Gastrocnemius medialis (tissue), 4 donors: ENCODE data around the gene RNF144A. TPM values are rescaled to one million over a fixed set of nuclear protein-coding genes. Genes with fewer than 3 reads are reported as not detected.

Source experiments
- ATAC-seq, 2 donors: fragments of 150-250 bp; one replicate each; pipeline ENCODE4 v1.9.1; 2016
- DNase-seq, 2 donors: peaks; one replicate each; pipeline ENCODE4 v3.0.0-alpha.2; 2019
- H3K27ac ChIP-seq, 4 donors: fragments of 200-600 bp; sonication (generic); 1 replicate in 1 of 4; 2 replicates in 3 of 4; pipeline ENCODE4 v1.5.1; 2016 to 2018; ENCODE audit warnings: mild to moderate bottlenecking in 2 of 4, moderate library complexity in 1 of 4
- H3K27me3 ChIP-seq, 3 donors: fragments of 200-600 bp; sonication (generic) in 2 of 3; 1 replicate in 1 of 3; 2 replicates in 2 of 3; pipeline versions ENCODE4 v1.5.1 to v1.6.0; 2016 to 2019; ENCODE audit warnings: mild to moderate bottlenecking in 1 of 3, moderate library complexity in 1 of 3
- H3K36me3 ChIP-seq, 2 donors: fragments of 200-600 bp; sonication (generic) in 1 of 2; one replicate each; pipeline ENCODE4 v1.5.1; 2017 to 2018
- H3K4me1 ChIP-seq, 2 donors: fragments of 200-600 bp; sonication (generic) in 1 of 2; one replicate each; pipeline ENCODE4 v1.5.1; 2016 to 2017; ENCODE audit warnings: mild to moderate bottlenecking in 2 of 2
- H3K4me3 ChIP-seq, 4 donors: fragments of 200-600 bp; sonication (generic) in 3 of 4; 1 replicate in 1 of 4; 2 replicates in 3 of 4; pipeline ENCODE4 v1.5.1; 2016 to 2019; ENCODE audit warnings: mild to moderate bottlenecking in 2 of 4
- H3K9me3 ChIP-seq, 3 donors: fragments of 200-600 bp; sonication (generic) in 2 of 3; 1 replicate in 1 of 3; 2 replicates in 2 of 3; pipeline ENCODE4 v1.5.1; 2016 to 2019
- CTCF ChIP-seq, 5 experiments: fragments of 450-650 bp in 3 of 5; fragments of 200-600 bp in 2 of 5; sonication (generic) in 2 of 5; IDR thresholded peaks in 4 of 5; conservative IDR thresholded peaks in 1 of 5; 1 replicate in 4 of 5; 2 replicates in 1 of 5; pipeline ENCODE4 v1.5.1; 2016 to 2019; ENCODE audit warnings: antibody characterized with exemption in 5 of 5, mild to moderate bottlenecking in 3 of 5, moderate library complexity in 3 of 5
- POLR2A ChIP-seq, 2 donors: fragments of 450-650 bp; IDR thresholded peaks; one replicate each; pipeline ENCODE4 v1.6.1; 2017; ENCODE audit warnings: antibody characterized with exemption in 2 of 2, mild to moderate bottlenecking in 2 of 2, moderate library complexity in 2 of 2
- in situ Hi-C, 4 donors: fragments of 200-750 bp; cut with MboI; loops; one replicate each; pipeline versions ENCODE4 v1.15.0 to v1.8.0; 2017; ENCODE audit warnings: low sequenced_read_pairs in 4 of 4
- intact Hi-C: fragments of 100-400 bp; cut with DNase I; formaldehyde crosslinking; loops from one replicate; pipeline ENCODE4 v1.15.1; 2023; ENCODE audit warnings: low total_unique reads
- total RNA-seq, 4 donors: library from RNA; depleted of rRNA; stranded (reverse); fragments of >200 nt; gene quantifications; one replicate each; pipeline versions ENCODE4 v1.1.0 to v1.2.3, GENCODE V29; 2016

The RNF144A gene
- total RNA-seq, 4 donors from 2014 or later = 4.9 to 16.2 (median 10.2) TPM

DNA sequence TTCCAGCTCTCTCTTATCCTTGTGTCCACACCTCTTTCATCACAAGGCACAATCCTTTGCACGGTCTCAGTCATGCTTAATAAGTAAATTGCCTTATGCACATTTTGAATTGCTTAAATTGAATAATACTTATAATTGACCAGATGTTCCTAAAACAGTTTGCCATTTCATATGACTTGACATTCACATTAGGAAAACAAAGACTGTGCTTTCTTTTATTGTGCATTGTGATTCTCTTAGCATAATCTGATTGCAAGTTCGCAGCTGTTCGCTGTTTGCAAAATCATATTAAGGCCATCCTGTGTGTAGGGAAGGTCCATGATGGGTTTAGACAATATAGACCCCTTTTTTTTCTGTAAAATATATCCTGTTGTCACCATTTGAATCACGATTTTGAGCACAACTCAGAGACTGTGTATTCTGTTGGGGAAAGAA lies 75.6 kb downstream of the RNF144A start:
- peak in 1 of 2 donors; percentile 14 for ATAC-seq
- H3K4me3 ChIP-seq = no peak overlapping the region
- DNase-seq = no peak
- intact Hi-C loops (loop anchor here (5.0 kb wide), 1 partner anchor 66 kb away; no protein-coding TSS in a partner anchor), in situ Hi-C loops (no loop called here)
- H3K9me3 ChIP-seq = no peaks in the 10 kb centered on the region
- H3K4me1 ChIP-seq = peaks cover 24 to 33% of the 10 kb centered on the region in 2 donors
- peak overlapping the region; percentile 59 to 73 (median 70) for H3K27ac ChIP-seq
- no peaks in the 10 kb centered on the region for H3K27me3 ChIP-seq
- no peak for TF ChIP-seq POLR2A (IDR thresholded peaks at IDR 0.05)
- no peak for TF ChIP-seq CTCF (IDR thresholded peaks at IDR 0.05 in 4 of 5, conservative IDR thresholded peaks at IDR 0.05 in 1 of 5)
- H3K36me3 ChIP-seq = no peaks in the 10 kb centered on the region

GRCh38 chr2:6993229-6993640 lies 76.0 kb downstream of the RNF144A start:
- Histone ChIP-seq H3K27me3 (no peaks in the 10 kb centered on the region), H3K9me3 (no peaks in the 10 kb centered on the region), H3K36me3 (no peaks in the 10 kb centered on the region), H3K4me1 (peaks cover 24 to 32% of the 10 kb centered on the region in 2 donors), H3K4me3 (no peak overlapping the region), H3K27ac (peak overlapping the region; percentile 59 to 73 (median 70))
- in situ Hi-C loops (no loop called here), intact Hi-C loops (loop anchor here (5.0 kb wide), 1 partner anchor 66 kb away; no protein-coding TSS in a partner anchor)
- DNase-seq = peak; percentile 49 to 60
- ATAC-seq = peak; percentile 71 to 74
- TF ChIP-seq CTCF (IDR thresholded peaks at IDR 0.05 in 4 of 5, conservative IDR thresholded peaks at IDR 0.05 in 1 of 5) = no peak
- no peak for TF ChIP-seq POLR2A (IDR thresholded peaks at IDR 0.05)

DNA sequence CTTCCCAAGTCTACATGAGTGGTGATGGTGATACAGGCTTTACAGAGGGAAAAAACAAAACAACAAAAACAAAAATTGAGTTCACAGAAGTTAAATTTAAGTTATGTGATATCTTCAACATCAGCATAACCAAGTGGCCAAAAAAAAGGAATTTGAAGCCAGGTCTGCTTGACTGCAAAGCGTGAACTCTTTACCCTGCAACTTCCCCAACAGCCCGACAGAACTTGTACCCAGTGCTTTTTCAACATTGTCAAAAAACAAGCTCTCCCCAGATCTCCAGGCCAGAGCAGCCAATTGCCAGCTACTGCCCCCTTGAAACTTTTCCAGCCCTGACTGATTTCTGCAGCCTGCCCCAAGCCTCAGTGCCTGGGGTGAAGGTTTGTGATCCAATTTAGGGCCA lies 76.7 kb downstream of the RNF144A start:
- Histone ChIP-seq H3K36me3 (no peaks in the 10 kb centered on the region), H3K4me1 (peaks cover 24 to 25% of the 10 kb centered on the region in 2 donors), H3K4me3 (no peak overlapping the region), H3K27me3 (no peaks in the 10 kb centered on the region), H3K9me3 (no peaks in the 10 kb centered on the region), H3K27ac (peak overlapping the region; percentile 59 to 73 (median 70))
- in situ Hi-C loops (no loop called here), intact Hi-C loops (loop anchor here (5.0 kb wide), 1 partner anchor 67 kb away; no protein-coding TSS in a partner anchor)
- TF ChIP-seq POLR2A (IDR thresholded peaks at IDR 0.05) (no peak), CTCF (IDR thresholded peaks at IDR 0.05 in 4 of 5, conservative IDR thresholded peaks at IDR 0.05 in 1 of 5) (no peak)
- ATAC-seq = no peak
- DNase-seq = no peak

DNA sequence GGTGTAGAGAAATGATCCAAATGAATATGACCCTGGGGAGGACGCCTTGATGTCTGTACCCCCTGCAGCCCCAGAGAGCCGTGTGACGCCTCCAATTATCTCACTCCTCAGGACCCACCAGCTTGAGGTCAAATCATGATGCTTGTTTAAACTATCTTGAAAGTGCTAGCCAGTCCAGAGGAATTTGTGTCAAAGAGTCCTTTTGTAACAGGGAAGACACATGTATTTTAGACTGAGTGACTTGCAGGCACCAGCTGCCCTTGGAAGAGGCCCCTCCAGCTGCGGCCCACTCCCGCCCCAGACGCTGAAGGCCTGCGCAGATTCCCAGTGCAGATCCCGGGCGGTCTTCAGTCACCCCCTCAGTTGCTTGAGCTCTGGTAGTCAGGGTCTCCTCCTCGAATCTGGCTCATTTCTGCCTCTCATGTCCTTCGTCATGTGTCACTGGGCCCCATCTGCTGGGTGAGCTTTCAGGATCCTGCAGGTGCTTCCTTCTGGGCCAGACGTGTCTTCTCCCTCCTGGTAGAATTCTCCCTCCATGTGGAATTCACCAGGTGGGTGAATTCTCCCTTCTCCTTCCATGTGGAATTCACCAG lies 77.4 kb downstream of the RNF144A start:
- peak overlapping the region; percentile 40 to 73 (median 64) for H3K27ac ChIP-seq
- H3K4me1 ChIP-seq = peaks cover 30% of the 10 kb centered on the region in 2 donors

More for the DNA sequence above, 77.4 kb downstream of the RNF144A start:
- ATAC-seq (no peak), DNase-seq (no peak)
- in situ Hi-C loops = no loop called here
- Histone ChIP-seq H3K9me3 (no peaks in the 10 kb centered on the region), H3K36me3 (no peaks in the 10 kb centered on the region), H3K4me3 (no peak overlapping the region), H3K27me3 (no peaks in the 10 kb centered on the region)
- intact Hi-C loops = loop anchor here (5.0 kb wide), 1 partner anchor 67 kb away; no protein-coding TSS in a partner anchor
- no peak for TF ChIP-seq CTCF (IDR thresholded peaks at IDR 0.05 in 4 of 5, conservative IDR thresholded peaks at IDR 0.05 in 1 of 5)
- no peak for TF ChIP-seq POLR2A (IDR thresholded peaks at IDR 0.05)
